Esophagus muscularis mucosa (tissue), 4 donors: ENCODE data around the gene HOPX. TPM values are rescaled to one million over a fixed set of nuclear protein-coding genes. Genes with fewer than 3 reads are reported as not detected.
"Not testable (repeated sequence)": the region's sequence is repeated elsewhere in the genome, so short reads cannot be mapped to it uniquely, and the experiment has no call there.

Source experiments
- DNase-seq: peaks from one replicate; pipeline ENCODE4 v3.0.0-alpha.2; 2017; ENCODE audit errors: extremely low spot score
- H3K27ac ChIP-seq, 4 donors: fragments of 200-600 bp; sonication (generic); replicated peaks in 1 of 4; 1 replicate in 3 of 4; 2 replicates in 1 of 4; pipeline ENCODE4 v1.5.1; 2016 to 2019; ENCODE audit warnings: mild to moderate bottlenecking in 1 of 4
- H3K27me3 ChIP-seq, 4 donors: fragments of 200-600 bp; sonication (generic); one replicate each; pipeline versions ENCODE4 v1.5.1 to v1.6.0; 2016 to 2019
- H3K36me3 ChIP-seq, 4 donors: fragments of 200-600 bp; sonication (generic); one replicate each; pipeline ENCODE4 v1.5.1; 2016 to 2019
- H3K4me1 ChIP-seq, 4 donors: fragments of 200-600 bp; sonication (generic); one replicate each; pipeline ENCODE4 v1.5.1; 2016 to 2019
- H3K4me3 ChIP-seq, 4 donors: fragments of 200-600 bp; sonication (generic); 1 replicate in 2 of 4; 2 replicates in 2 of 4; pipeline ENCODE4 v1.5.1; 2016 to 2019; ENCODE audit warnings: mild to moderate bottlenecking in 4 of 4, moderate library complexity in 1 of 4
- H3K9me3 ChIP-seq, 4 donors: fragments of 200-600 bp; sonication (generic); 1 replicate in 3 of 4; 2 replicates in 1 of 4; pipeline ENCODE4 v1.5.1; 2016 to 2019
- CTCF ChIP-seq, 3 experiments: fragments of 200-600 bp in 2 of 3; fragments of 450-650 bp in 1 of 3; sonication (generic) in 2 of 3; IDR thresholded peaks; one replicate each; pipeline ENCODE4 v1.5.1; 2017 to 2019; ENCODE audit warnings: antibody characterized with exemption in 3 of 3, mild to moderate bottlenecking in 2 of 3, moderate library complexity in 1 of 3
- EP300 ChIP-seq: sonication (generic); formaldehyde crosslinking; IDR thresholded peaks from one replicate; pipeline ENCODE4 v1.6.1; 2017; ENCODE audit warnings: antibody characterized with exemption
- POLR2A ChIP-seq: fragments of 450-650 bp; IDR thresholded peaks from one replicate; pipeline ENCODE4 v1.6.1; 2017; ENCODE audit warnings: antibody characterized with exemption, moderate library complexity, mild to moderate bottlenecking, low read depth
- POLR2AphosphoS5 ChIP-seq, 2 donors: sonication (generic); formaldehyde crosslinking; IDR thresholded peaks; one replicate each; pipeline ENCODE4 v1.6.1; 2017; ENCODE audit warnings: antibody characterized with exemption in 2 of 2
- WGBS: methylation state at CpG from one replicate; pipeline ENCODE4 v1.1.5; 2018; 5-methylcytosine and 5-hydroxymethylcytosine counted together
- intact Hi-C: fragments of 100-400 bp; cut with DNase I; formaldehyde crosslinking; loops from one replicate; pipeline ENCODE4 v1.15.1; 2023
- total RNA-seq, 4 donors: library from RNA; depleted of rRNA; stranded (reverse); fragments of >200 nt; gene quantifications; one replicate each; pipeline versions ENCODE4 v1.1.0 to v1.2.1, GENCODE V29; 2016

The HOPX gene
- total RNA-seq, 4 donors from 2014 or later, result 5.1 to 11.9 (median 7.5) TPM

GRCh38 chr4:56640621-56641493 is 40.2 kb downstream of the HOPX start:
- H3K27ac ChIP-seq, result no peak overlapping the region
- intact Hi-C loops, result no loop called here
- H3K36me3 ChIP-seq, result no peaks in the 10 kb centered on the region
- 81% methylated on average over 5 of the region's 5 CpGs for WGBS
- no peaks in the 10 kb centered on the region for H3K9me3 ChIP-seq
- no peak for TF ChIP-seq POLR2AphosphoS5 (IDR thresholded peaks at IDR 0.05)
- TF ChIP-seq CTCF (IDR thresholded peaks at IDR 0.05), result no peak
- no peak for TF ChIP-seq EP300
- no peak for TF ChIP-seq POLR2A
- DNase-seq, result no peak
- H3K4me3 ChIP-seq, result no peak overlapping the region
- H3K27me3 ChIP-seq, result no peaks in the 10 kb centered on the region
- H3K4me1 ChIP-seq, result peaks cover 0 to 7% (median 4%) of the 10 kb centered on the region in 4 donors

DNA sequence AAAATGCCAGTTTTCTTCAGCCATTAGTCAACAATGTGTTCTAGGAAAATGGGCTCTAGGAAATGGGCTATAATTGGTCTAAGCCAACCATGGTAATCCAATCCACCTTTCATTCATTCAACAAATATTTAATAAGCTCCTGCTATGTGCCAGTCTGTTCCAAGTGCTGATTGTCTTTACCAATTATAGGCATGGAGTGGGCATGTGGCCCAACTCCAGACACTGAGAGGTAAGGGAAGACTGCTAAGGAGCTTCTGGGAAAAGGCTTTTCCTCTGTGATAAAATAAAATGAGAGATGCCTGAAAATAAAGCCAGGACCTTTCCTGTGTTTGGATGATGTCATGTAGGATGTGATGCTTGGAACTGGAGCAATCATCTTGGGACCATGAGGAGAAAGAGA is 43.3 kb downstream of the HOPX start:
- TF ChIP-seq EP300 (no peak), POLR2AphosphoS5 (IDR thresholded peaks at IDR 0.05) (no peak), CTCF (IDR thresholded peaks at IDR 0.05) (no peak), POLR2A (no peak)
- Histone ChIP-seq H3K4me3 (no peak overlapping the region), H3K4me1 (peaks cover 0 to 7% (median 4%) of the 10 kb centered on the region in 4 donors), H3K36me3 (no peaks in the 10 kb centered on the region), H3K27me3 (no peaks in the 10 kb centered on the region), H3K9me3 (no peaks in the 10 kb centered on the region), H3K27ac (no peak overlapping the region)
- intact Hi-C loops, result no loop called here
- DNase-seq, result no peak

DNA sequence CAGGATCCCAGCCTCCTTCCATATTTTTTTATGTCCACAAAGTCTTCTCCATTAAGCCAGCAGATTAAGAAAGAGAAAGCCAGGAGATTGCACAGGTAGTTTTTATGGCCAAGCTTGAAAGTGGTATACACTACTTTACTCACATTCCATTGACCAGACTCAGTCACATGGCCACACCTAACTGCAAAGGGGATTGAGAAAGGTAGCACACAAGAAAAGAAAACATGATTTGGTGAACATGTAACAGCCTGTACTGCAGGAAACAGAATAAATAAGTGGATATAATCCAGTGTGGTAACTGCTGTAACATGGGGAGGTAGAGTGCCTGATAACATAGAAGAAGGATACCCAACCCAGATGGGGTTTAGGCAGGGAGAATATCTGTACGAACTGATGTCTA is 43.9 kb downstream of the HOPX start:
- WGBS, result 70% methylated on average over 1 of the region's 1 CpG
- H3K27ac ChIP-seq, result no peak overlapping the region
- intact Hi-C loops, result no loop called here

DNA sequence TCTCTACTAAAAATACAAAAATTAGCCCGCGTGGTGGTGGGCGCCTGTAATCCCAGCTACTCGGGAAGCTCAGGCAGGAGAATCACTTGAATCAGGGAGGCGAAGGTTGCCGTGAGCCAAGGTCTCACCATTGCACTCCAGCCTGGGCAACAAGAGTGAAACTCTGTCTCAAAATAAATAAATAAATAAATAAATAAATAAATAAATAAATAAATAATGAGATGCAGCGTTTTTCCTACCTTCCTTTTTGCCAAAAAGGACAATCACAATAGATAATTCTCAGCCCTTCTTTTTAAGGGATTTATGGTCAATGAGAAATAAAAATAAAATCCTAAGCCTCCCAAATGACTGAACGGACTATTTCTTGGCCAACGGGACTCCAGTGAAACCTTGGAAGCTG is 46.1 kb downstream of the HOPX start:
- H3K4me3 ChIP-seq, DNase-seq, H3K36me3 ChIP-seq, H3K27me3 ChIP-seq, H3K27ac ChIP-seq, intact Hi-C loops, H3K9me3 ChIP-seq, H3K4me1 ChIP-seq: not testable (repeated sequence)
- WGBS, result 97% methylated on average over 9 of the region's 9 CpGs

More for the DNA sequence above, 43.9 kb downstream of the HOPX start:
- Histone ChIP-seq H3K27me3 (no peaks in the 10 kb centered on the region), H3K4me1 (peaks cover 0 to 7% (median 4%) of the 10 kb centered on the region in 4 donors), H3K36me3 (no peaks in the 10 kb centered on the region), H3K9me3 (no peaks in the 10 kb centered on the region), H3K4me3 (no peak overlapping the region)
- TF ChIP-seq POLR2A (no peak), POLR2AphosphoS5 (IDR thresholded peaks at IDR 0.05) (no peak), EP300 (no peak), CTCF (IDR thresholded peaks at IDR 0.05) (no peak)
- no peak for DNase-seq

DNA sequence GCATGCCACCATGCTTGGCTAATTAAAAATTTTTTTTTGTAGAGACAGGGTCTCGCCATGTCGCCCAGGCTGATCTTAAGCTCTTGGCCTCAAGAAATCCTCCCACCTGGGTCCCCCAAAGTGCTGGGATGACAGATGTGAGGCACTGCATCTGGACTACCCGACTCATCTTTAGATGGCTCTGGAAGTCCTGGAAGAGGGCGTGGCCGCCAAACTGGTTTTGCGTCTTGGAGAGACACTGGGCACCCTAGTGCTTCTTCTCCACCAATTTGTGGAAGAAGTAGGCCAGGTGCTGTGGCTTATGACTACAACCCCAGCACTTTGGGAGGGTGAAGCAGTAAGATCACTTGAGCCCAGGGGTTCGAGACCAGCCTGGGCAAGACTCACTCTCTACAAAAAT is 47.6 kb downstream of the HOPX start:
- intact Hi-C loops, result no loop called here
- TF ChIP-seq CTCF (IDR thresholded peaks at IDR 0.05) (no peak), EP300 (no peak), POLR2A (no peak), POLR2AphosphoS5 (IDR thresholded peaks at IDR 0.05) (no peak)
- no peak overlapping the region for H3K27ac ChIP-seq
- H3K4me3 ChIP-seq, result no peak overlapping the region
- H3K4me1 ChIP-seq, result no peaks in the 10 kb centered on the region
- DNase-seq, result no peak
- no peaks in the 10 kb centered on the region for H3K27me3 ChIP-seq
- H3K36me3 ChIP-seq, result no peaks in the 10 kb centered on the region
- 91% methylated on average over 7 of the region's 7 CpGs for whole genome bisulfite sequencing
- no peaks in the 10 kb centered on the region for H3K9me3 ChIP-seq
